Measurements from ENCODE around the gene LTF. TPM values are rescaled to one million over a fixed set of nuclear protein-coding genes. Genes with fewer than 3 reads are reported as not detected.

LTF gene
- total and polyA plus RNA-seq, 2 donors (not counting 1 experiment from before 2014, with no cell fraction given): 0.22 TPM; not detected in 1

DNA sequence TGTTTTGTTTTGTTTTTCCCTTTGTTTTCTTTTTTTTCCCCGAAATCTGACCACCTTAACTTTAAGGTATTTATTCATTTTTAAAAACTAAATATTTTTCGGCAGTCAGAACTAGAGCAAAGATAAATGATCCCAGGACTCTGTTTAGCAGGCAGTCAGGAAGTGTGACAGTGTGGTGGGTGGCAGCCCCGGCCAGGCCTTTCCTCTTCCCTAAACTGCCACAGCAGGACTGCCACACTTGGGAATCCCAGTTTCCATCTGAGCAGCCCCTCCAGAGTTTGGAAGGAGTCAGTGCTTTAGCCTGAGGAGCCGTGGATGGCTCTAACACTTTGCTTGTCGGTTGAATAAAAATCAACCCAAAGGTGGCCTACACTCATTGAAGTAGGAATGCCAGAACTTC lies 50.8 kb downstream of the LTF start:
- H3K27ac ChIP-seq (ENCODE audit: low read length in 2 of 2): no peak overlapping the region
- intact Hi-C loops (cut with micrococcal nuclease): no loop called here
- no peak overlapping the region for H2AFZ ChIP-seq (ENCODE audit: insufficient read depth, low read depth, low read length, poor library complexity, severe bottlenecking)
- Mint-ChIP-seq H3K27ac (no peak overlapping the region), H3K4me1 (peaks cover 10% of the 10 kb centered on the region), H3K4me3 (no peak overlapping the region), H3K27me3 (no peaks in the 10 kb centered on the region), H3K9me3 (ENCODE audit: insufficient read depth) (no peaks in the 10 kb centered on the region)
- WGBS (ENCODE audit: insufficient coverage): 0% methylated on average over 1 of the region's 5 CpGs
- H3K4me3 ChIP-seq (ENCODE audit: control extremely low read depth in 1 of 5, extremely low read depth in 1 of 5, insufficient read depth in 1 of 5, low read depth in 2 of 5, low read length in 4 of 5): no peak overlapping the region
- no peak overlapping the region for H3K4me2 ChIP-seq (replicated peaks; ENCODE audit: low read depth, low read length, poor library complexity, severe bottlenecking)
- no peaks in the 10 kb centered on the region for H3K4me1 ChIP-seq (ENCODE audit: control insufficient read depth in 2 of 2, insufficient read depth in 2 of 2, low read length in 2 of 2)
- ChIA-PET CTCF (interaction anchor here (0.9 to 1.0 kb wide), 2 partner anchors 25 to 30 kb away, joined by 3 to 4 read pairs; no protein-coding TSS in a partner anchor), POLR2A (no interaction called here)
- no peaks in the 10 kb centered on the region for H3K36me3 ChIP-seq (replicated peaks in 1 of 2; ENCODE audit: control extremely low read depth in 1 of 2, control insufficient read depth in 1 of 2, extremely low read depth in 1 of 2, insufficient read depth in 2 of 2, low read length in 1 of 2)
- ATAC-seq (ENCODE audit: low read depth): no peak
- DNase-seq: no peak
- peaks cover 0 to 3% (median 0%) of the 10 kb centered on the region in 4 experiments for H3K27me3 ChIP-seq (replicated peaks in 1 of 4; ENCODE audit: control extremely low read depth in 1 of 4, control insufficient read depth in 3 of 4, insufficient read depth in 4 of 4, low read length in 3 of 4)
- H3K9me3 ChIP-seq (ENCODE audit: control extremely low read depth in 1 of 3, control insufficient read depth in 2 of 3, insufficient read depth in 1 of 3, low read length in 2 of 3): no peaks in the 10 kb centered on the region
- no peaks in the 10 kb centered on the region for H4K20me1 ChIP-seq (ENCODE audit: control insufficient read depth, insufficient read depth, low read length, poor library complexity, severe bottlenecking)
- no peaks in the 10 kb centered on the region for H3K79me2 ChIP-seq (ENCODE audit: control insufficient read depth, insufficient read depth, low read length)
- TF ChIP-seq, protein P1, sequence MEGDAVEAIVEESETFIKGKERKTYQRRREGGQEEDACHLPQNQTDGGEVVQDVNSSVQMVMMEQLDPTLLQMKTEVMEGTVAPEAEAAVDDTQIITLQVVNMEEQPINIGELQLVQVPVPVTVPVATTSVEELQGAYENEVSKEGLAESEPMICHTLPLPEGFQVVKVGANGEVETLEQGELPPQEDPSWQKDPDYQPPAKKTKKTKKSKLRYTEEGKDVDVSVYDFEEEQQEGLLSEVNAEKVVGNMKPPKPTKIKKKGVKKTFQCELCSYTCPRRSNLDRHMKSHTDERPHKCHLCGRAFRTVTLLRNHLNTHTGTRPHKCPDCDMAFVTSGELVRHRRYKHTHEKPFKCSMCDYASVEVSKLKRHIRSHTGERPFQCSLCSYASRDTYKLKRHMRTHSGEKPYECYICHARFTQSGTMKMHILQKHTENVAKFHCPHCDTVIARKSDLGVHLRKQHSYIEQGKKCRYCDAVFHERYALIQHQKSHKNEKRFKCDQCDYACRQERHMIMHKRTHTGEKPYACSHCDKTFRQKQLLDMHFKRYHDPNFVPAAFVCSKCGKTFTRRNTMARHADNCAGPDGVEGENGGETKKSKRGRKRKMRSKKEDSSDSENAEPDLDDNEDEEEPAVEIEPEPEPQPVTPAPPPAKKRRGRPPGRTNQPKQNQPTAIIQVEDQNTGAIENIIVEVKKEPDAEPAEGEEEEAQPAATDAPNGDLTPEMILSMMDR (IDR thresholded peaks at IDR 0.05): no peak
- no peak for TF ChIP-seq EZH2 (IDR thresholded peaks at IDR 0.05; ENCODE audit: borderline replicate concordance, insufficient read depth, low read depth, low read length, poor library complexity, severe bottlenecking)
- H3K9ac ChIP-seq (ENCODE audit: low read length): no peak overlapping the region

DNA sequence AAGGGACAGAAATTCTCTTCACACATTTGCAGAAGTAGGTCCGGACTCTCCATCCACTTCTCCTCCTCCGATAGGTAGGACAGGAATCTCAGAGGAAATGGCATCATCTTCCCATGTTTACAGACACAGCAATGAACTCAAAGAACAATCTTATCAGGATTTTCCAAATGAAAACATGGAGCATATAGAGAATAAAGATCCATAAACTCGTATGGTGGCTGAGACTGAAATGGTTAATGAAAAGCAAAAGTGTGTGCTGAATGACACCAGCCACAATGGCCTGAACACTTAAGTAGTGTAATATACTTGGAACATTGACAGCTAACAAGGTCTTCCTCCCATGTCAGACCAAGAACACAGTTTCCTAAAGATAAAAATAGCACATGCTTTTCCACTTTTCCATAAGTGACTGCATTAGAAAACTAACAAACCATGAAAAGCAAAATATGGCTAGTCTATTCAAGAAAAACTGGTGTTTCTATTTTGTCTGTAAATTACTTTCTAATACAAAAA lies 51.9 kb downstream of the LTF start:
- DNase-seq (no peak), ATAC-seq (ENCODE audit: low read depth) (no peak)
- no peaks in the 10 kb centered on the region for H3K9me3 Mint-ChIP-seq (ENCODE audit: insufficient read depth)
- Histone ChIP-seq H3K27me3 (replicated peaks in 1 of 4; ENCODE audit: control extremely low read depth in 1 of 4, control insufficient read depth in 3 of 4, insufficient read depth in 4 of 4, low read length in 3 of 4) (peaks cover 0 to 3% (median 0%) of the 10 kb centered on the region in 4 experiments), H3K79me2 (ENCODE audit: control insufficient read depth, insufficient read depth, low read length) (no peaks in the 10 kb centered on the region), H3K9ac (ENCODE audit: low read length) (no peak overlapping the region), H3K27ac (ENCODE audit: low read length in 2 of 2) (no peak overlapping the region), H3K9me3 (ENCODE audit: control extremely low read depth in 1 of 3, control insufficient read depth in 2 of 3, insufficient read depth in 1 of 3, low read length in 2 of 3) (no peaks in the 10 kb centered on the region), H3K4me2 (replicated peaks; ENCODE audit: low read depth, low read length, poor library complexity, severe bottlenecking) (no peak overlapping the region), H3K36me3 (replicated peaks in 1 of 2; ENCODE audit: control extremely low read depth in 1 of 2, control insufficient read depth in 1 of 2, extremely low read depth in 1 of 2, insufficient read depth in 2 of 2, low read length in 1 of 2) (no peaks in the 10 kb centered on the region), H4K20me1 (ENCODE audit: control insufficient read depth, insufficient read depth, low read length, poor library complexity, severe bottlenecking) (no peaks in the 10 kb centered on the region), H3K4me3 (ENCODE audit: control extremely low read depth in 1 of 5, extremely low read depth in 1 of 5, insufficient read depth in 1 of 5, low read depth in 2 of 5, low read length in 4 of 5) (no peak overlapping the region), H2AFZ (ENCODE audit: insufficient read depth, low read depth, low read length, poor library complexity, severe bottlenecking) (no peak overlapping the region), H3K4me1 (ENCODE audit: control insufficient read depth in 2 of 2, insufficient read depth in 2 of 2, low read length in 2 of 2) (peaks cover 3 to 4% of the 10 kb centered on the region in 2 donors)
- H3K4me3 Mint-ChIP-seq: no peak overlapping the region
- WGBS (ENCODE audit: insufficient coverage): no CpG with 5 or more reads among the region's 3 CpGs
- CTCF ChIA-PET: interaction anchor here (1.0 kb wide), 1 partner anchor 31 kb away, joined by 4 read pairs; no protein-coding TSS in a partner anchor
- no peak overlapping the region for H3K27ac Mint-ChIP-seq
- intact Hi-C loops (cut with micrococcal nuclease): no loop called here
- no peaks in the 10 kb centered on the region for H3K27me3 Mint-ChIP-seq
- POLR2A ChIA-PET: no interaction called here
- no peak for TF ChIP-seq EZH2 (IDR thresholded peaks at IDR 0.05; ENCODE audit: borderline replicate concordance, insufficient read depth, low read depth, low read length, poor library complexity, severe bottlenecking)
- TF ChIP-seq, protein P1 (IDR thresholded peaks at IDR 0.05): no peak
- peaks cover 17% of the 10 kb centered on the region for H3K4me1 Mint-ChIP-seq
